NCI-H2029 (cell line): ENCODE results near the gene MUC5B.

Experiments used
- DNase-seq: peaks from one replicate; lab custom pipeline; 2025; lab: John Stamatoyannopoulos, UW

The MUC5B gene

DNA sequence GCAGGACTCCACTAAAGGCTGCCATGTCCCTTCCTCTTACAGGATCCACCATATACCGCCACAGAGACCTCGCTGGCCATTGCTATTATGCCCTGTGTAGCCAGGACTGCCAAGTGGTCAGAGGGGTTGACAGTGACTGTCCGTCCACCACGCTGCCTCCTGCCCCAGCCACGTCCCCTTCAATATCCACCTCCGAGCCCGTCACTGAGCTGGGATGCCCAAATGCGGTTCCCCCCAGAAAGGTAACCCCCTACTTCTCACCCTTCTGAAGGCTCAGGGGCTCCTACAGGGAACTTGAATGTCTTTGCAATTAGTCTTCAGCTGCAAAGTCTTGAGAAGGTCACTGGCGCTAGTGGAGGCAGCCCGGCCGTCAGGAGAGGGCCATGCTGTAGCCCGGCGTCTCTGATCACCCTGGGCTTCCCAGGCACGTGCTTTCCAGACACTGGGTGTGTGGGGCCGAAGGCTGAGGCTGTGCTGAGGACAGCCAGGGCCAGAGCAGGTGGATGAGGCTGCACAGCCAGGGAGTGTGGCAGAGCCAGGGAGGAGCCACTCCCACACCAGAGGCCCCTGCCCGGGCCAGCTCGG lies 30.0 kb upstream of the MUC5B start:
- no peak for DNase-seq

DNA sequence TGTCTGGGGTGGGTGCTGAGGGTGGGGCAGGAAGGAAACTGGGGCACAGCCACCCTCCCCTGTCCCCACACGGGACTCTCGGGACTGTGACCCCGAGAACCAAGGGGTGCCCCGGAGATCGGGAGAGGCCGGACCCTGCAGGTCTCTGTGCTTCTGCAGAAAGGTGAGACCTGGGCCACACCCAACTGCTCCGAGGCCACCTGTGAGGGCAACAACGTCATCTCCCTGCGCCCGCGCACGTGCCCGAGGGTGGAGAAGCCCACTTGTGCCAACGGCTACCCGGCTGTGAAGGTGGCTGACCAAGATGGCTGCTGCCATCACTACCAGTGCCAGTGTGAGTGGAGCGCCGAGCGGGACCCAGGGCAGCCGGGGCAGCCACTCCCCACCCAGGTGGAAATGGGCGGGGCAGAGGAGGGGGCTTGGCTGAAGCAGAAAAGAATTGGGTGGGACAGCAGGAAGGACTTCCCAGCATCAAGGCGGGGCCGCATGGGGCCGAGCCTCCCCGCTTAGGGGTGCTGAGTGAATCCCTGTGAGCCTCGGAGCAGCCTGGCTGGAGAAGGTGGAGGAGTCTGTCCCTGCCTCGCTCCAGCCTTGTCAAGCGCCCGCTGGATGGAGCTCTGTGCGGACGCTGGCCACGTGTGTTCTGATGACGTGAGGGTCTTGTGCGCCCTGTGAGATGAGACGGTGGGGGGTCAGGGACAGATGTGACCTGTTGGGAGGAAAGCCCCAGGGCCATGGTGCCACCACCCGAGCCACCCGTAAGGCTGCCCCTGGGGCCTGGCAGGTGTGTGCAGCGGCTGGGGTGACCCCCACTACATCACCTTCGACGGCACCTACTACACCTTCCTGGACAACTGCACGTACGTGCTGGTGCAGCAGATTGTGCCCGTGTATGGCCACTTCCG lies 29.3 kb upstream of the MUC5B start:
- DNase-seq: no peak

DNA sequence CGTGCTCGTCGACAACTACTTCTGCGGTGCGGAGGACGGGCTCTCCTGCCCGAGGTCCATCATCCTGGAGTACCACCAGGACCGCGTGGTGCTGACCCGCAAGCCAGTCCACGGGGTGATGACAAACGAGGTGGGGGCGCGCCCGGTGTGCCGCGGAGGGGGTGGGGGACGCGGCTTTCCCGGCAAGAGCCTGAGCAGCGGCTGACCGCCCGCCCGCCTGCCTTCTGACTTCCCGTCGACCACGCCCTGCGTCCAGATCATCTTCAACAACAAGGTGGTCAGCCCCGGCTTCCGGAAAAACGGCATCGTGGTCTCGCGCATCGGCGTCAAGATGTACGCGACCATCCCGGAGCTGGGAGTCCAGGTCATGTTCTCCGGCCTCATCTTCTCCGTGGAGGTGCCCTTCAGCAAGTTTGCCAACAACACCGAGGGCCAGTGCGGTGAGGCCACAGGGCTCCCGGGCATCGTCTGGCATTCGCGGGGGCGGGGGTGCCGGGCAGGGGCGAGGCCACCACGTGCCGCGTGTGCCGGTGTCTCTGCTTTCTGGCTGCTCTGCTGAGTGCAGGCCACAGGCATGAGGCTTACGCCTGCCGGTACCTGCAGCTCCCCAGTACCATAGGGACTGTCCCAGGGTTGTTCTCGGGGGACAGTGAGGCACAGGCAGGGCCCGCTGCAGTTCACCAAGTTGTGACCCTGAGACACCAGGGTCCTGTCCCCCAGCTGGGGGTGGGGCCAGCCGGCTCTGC lies 28.5 kb upstream of the MUC5B start:
- DNase-seq: no peak

DNA sequence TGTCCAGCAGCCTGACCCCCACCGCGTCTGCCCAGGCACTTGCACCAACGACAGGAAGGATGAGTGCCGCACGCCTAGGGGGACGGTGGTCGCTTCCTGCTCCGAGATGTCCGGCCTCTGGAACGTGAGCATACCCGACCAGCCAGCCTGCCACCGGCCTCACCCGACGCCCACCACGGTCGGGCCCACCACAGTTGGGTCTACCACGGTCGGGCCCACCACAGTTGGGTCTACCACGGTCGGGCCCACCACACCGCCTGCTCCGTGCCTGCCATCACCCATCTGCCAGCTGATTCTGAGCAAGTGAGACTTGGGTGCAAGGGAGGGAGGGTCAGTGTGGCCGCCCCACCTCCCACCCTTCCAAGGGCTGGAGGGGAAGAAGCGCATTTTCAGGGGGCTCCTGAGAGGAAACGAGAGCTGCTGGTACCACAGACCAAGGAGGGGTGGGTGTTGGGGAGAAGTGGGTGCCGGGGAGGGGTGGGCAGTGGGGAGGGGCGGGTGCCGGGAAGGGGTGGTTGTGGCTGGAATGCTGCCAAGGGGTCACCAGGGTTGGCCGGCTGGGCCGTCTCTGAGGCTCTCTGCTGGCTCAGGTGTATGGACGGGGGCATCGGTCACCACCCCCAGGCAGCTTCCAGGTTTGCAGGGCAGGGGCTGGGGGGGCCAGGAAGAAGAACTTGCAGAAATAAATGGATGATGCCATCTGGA lies 27.7 kb upstream of the MUC5B start:
- DNase-seq: no peak

DNA sequence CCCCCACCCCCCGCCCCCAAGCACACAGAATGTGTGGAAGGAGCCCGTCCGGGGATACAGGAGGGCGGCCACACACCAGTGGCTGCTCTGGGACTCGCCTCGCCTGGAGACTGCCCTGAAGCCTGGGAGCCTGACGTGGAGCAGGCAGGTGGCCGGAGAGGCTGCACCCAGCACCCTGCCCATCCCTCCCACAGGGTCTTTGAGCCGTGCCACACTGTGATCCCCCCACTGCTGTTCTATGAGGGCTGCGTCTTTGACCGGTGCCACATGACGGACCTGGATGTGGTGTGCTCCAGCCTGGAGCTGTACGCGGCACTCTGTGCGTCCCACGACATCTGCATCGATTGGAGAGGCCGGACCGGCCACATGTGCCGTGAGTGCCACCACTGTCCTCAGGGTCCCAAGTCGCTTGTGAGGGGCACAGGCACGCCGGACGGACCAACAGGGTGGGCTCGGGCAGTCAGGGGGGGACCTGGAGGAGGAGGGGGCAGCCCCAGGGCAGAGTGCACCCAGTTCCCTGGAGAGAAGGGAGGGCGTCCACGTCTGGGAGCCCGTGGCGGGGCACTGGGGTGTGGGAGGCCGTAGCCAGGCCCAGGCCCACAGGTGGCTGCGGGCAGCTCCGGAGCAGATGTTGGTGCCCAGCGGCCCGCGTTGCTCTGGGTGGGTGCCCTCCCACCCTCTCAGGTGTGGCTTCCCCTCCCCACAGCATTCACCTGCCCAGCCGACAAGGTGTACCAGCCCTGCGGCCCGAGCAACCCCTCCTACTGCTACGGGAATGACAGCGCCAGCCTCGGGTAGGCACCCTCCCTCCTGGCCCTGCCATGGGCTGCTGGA lies 27.0 kb upstream of the MUC5B start:
- no peak for DNase-seq

DNA sequence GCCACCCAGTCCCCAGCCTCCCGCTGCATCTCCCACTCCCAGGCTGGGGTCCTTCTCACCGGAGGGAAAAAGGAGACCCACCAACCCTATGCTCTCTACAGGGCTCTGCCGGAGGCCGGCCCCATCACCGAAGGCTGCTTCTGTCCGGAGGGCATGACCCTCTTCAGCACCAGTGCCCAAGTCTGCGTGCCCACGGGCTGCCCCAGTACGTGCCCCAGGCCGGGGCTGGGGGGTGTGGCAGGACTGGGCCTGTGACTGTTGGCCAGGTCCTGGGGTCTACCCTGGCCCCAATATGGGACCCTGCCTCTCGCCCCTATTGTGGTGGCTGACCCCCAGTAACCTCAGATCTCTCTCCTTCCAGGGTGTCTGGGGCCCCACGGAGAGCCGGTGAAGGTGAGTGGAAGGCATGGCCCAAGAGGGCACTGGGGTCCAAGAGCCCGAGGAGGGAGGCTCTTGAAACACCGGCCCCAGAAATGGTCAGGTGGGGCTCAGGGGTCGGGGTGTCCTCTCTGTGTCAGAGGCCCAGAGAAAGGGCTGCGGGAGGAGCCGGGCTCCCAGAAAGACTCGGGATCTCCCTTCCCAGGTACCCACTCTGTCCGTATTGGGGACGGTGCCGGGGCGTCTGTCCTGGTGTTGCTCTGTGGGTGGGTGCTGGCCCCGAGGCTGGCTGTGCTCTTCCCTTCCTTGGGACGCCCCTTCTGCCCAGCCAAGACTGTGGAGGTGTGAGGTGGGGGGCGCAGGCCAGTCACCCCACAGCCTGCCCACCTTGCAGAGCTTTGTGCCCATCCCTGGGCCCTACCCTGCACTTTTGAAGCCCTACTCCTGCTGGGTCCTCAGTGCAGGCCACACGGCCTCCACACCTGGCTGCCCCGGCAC lies 26.1 kb upstream of the MUC5B start:
- no peak for DNase-seq

DNA sequence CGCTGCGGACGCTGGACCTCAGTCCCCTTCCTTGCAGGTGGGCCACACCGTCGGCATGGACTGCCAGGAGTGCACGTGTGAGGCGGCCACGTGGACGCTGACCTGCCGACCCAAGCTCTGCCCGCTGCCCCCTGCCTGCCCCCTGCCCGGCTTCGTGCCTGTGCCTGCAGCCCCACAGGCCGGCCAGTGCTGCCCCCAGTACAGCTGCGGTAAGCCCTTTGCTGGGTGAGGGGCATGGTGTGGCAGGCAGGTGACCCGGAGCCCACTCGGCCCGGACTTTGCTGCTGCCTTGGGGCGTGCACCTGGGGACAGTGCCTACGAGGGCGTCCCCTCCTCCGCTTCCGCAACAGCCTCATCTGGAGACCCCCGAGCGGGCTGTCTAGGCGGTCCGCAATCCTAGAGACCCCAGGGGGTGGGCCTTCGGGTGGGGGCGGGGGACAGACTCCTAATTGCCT lies 25.4 kb upstream of the MUC5B start:
- no peak for DNase-seq

DNA sequence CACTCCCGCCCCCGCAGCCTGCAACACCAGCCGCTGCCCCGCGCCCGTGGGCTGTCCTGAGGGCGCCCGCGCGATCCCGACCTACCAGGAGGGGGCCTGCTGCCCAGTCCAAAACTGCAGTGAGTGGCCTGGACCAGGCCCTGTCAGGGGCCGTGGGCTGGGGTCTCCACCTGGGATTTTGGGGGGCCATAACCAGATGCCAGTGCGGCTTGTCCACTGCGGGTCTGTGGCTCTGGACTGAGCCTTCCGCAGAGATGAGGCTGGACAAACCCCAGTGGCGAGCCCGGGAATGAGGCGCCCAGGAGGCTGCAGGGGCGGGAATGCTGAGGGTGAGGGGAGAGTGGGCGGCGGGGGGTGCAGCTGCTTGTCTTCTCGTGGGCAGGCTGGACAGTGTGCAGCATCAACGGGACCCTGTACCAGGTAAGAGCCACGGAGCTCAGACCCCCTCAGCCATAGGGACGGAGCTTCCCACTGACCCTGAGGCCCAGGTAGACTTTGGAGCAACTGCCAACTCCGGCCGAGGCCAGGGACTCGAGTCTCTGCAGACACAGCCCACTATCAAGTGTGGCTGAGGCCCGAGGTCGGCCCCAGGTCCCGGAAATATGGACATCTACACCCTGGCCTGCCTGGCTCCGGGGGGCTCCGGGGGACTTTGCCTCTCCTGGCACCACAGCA lies 24.8 kb upstream of the MUC5B start:
- DNase-seq: no peak

DNA sequence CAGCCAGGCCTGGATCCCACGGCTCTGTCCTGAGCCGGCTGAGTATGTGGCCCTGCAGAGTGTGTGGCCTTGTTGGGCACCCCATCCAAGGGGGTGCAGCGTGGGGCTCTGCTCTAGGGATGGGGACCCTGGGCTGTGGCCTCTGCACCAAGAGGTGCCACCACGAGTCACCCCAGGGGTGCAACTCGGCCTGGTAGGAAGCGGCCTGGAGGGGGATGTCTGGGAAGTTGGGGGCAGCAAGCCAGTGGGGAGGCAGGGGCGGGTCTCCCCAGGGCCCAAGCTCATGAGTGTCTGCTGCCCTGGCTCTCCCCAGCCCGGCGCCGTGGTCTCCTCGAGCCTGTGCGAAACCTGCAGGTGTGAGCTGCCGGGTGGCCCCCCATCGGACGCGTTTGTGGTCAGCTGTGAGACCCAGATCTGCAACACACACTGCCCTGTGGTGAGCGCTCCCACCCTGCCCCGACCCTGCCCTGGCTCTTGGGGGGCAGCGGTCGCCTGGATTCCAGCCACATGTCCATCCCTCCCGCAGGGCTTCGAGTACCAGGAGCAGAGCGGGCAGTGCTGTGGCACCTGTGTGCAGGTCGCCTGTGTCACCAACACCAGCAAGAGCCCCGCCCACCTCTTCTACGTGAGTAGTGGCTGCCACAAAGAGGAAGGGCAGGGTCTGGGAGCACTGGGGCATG lies 24.2 kb upstream of the MUC5B start:
- DNase-seq: no peak

DNA sequence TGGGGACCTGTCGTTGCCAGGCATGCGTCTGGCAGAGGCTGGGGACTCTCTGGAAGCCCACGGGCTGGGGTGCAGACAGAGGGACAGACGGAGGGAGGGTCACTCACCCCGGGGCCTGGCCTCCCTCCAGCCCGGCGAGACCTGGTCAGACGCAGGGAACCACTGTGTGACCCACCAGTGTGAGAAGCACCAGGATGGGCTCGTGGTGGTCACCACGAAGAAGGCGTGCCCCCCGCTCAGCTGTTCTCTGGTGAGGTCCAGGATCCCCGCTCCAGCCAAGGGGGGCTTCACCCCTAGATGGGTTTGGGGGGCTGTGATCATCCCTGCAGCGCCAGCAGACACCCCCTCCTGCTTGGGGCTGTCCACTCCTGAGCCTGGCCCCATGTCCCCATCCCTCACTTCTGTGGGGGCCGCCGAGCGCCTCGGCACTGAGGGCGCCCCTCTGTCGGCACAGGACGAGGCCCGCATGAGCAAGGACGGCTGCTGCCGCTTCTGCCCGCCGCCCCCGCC lies 23.6 kb upstream of the MUC5B start:
- no peak for DNase-seq

DNA sequence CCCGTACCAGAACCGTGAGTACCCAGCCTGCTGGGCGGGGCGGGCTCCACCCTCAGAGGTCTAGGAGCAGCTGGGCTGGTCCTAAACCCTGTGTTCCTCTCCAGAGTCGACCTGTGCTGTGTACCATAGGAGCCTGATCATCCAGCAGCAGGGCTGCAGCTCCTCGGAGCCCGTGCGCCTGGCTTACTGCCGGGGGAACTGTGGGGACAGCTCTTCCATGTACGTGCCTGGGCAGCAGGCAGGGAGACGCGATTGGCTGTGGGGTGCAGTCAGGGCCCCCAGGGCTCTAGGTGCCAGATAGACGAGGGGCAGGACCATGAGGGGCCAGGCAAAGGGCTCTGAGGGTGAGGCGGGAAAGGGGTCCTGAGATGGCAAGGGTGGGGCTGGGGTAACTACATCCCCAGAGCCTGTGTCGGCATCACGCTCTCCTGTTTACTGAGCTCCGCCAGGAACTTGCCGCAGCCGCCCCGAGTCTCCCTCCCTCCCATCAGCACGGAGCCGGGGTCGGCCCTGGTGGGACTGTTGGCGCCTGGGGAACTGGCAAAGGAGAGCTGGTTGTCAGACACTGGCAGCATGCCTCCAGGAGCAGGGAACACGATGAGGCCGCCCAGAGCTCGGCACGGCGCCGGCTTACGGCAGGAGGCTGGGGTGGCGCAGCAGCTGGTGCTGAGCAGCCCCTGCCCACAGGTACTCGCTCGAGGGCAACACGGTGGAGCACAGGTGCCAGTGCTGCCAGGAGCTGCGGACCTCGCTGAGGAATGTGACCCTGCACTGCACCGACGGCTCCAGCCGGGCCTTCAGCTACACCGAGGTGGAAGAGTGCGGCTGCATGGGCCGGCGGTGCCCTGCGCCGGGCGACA lies 22.9 kb upstream of the MUC5B start:
- peak; percentile 33 for DNase-seq

DNA sequence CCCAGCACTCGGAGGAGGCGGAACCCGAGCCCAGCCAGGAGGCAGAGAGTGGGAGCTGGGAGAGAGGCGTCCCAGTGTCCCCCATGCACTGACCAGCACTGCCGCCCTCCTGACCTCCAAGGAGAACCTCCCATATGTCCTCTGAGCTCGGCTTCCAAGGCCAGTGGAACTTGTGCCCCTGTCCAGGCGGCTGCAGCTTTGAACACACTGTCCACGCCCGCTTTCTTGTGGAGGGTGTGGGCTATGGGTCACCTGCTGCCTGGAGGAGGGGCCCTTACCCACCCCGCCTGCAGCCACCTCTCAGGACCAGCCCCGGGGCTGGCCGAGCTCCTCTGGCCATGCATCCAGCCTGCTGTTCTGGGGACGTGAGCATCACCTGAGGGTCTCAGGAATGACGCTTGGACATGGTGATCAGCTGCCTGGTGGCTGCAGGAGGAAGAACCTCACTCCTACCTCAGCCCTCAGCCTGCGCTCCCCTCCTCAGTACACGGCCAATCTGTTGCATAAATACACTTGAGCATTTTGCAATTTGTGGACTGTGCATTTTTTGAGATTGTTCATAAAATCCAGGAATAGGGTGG lies 22.2 kb upstream of the MUC5B start:
- no peak for DNase-seq

DNA sequence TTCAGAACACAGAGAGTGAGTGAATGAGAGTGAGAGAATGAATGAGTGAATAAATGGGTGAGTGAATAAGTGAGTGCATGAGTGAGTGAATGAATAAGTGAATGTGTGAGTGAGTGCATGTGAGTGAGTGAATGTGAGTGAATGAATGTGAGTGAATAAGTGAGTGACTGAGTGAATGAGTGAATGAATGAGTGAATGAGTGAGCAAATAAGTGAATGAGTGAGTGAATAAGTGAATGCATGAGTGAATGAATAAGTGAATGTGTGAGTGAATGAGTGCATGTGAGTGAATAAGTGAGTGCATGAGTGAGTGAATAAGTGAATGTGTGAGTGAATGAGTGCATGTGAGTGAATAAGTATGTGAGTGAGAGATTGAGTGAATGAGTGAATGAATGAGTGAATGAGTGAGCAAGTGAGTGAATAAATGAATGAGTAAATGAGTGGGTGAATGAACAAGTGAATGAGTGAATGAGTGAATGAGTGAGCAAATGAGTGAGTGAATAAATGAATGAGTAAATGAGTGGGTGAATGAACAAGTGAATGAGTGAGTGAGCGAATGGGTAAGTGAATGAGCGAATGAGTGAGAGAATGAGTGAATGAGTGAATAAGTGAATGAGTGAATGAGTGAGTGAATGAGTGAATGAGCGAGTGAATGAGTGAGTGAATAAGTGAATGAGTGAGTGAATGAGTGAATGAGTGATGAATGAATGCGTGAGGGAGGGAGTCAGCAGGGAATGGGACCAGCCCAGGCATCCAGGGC lies 21.3 kb upstream of the MUC5B start:
- DNase-seq: no peak

DNA sequence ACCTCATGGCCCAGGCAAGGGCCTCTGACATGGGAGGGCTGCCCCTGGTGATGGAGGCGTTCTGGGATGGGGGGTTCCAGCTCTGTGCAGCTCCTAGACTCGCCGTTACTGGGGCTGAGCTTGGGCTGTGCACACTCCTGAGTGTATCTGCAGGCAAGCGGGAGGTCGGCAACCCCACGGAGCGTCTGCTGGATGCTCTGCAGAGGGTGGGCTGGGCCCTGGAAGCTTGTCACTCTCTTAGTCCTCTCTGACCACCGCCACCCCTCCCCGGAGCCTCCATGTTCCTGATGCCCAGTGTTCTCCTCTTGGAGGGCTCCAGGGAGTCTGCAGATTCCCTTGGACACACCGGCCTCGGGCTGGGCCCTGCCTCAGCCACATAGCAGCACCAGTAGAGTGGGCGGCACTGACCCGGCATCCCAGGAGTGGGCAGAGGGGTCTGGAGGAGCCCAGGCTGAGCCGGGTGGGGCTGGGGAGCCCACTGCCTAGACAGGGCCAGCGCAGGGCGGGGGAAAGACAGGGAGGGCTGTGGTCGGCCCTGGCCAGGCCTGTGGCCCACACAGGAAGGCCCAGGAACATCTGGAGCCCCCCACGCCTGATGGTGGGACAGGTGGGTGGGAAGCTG lies 20.6 kb upstream of the MUC5B start:
- no peak for DNase-seq

DNA sequence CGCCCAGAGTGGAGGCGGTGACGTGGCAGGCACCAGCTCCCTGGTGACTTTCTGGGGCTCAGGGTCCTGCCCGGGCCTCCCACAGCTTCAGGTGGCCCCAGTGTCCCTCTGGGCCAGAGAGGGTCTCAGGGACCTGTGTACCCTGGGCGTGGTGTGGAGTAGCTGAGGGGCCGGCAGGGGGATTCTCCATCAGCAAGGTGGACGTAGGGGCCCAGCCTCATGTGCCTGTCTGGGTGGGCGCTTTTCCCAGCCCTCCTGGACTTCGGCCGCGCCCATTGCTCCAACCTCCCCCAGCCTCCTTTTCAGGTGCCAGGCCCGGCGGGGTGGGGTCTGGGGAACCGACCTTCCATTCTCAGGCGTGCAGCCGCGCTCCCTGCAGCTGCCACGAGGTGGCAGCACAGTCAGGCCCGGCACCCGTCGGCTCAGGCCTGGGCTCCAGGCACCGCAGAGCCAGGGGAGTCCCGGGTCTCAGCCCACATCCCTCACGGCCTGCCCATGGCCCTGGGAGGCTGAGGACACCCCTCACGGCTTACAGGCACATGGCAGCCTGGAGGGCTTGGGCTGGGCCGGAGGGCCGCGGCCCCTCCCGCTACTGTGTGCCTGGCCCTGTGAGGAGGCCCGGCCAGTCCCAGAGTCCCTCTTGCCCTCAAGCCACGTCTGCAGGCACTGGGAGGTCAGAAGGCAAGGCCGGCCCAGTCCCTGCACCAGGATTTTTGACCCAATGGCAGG lies 19.9 kb upstream of the MUC5B start:
- DNase-seq: no peak
